Gastrocnemius medialis (tissue), 4 donors: Measurements from ENCODE around the gene PPCDC. TPM values are rescaled to one million over a fixed set of nuclear protein-coding genes. Genes with fewer than 3 reads are reported as not detected.

ENCODE experiments used
- ATAC-seq, 2 donors: fragments of 150-250 bp; one replicate each; pipeline ENCODE4 v1.9.1; 2016
- DNase-seq, 2 donors: peaks; one replicate each; pipeline ENCODE4 v3.0.0-alpha.2; 2019
- H3K27ac ChIP-seq, 4 donors: fragments of 200-600 bp; sonication (generic); 1 replicate in 1 of 4; 2 replicates in 3 of 4; pipeline ENCODE4 v1.5.1; 2016 to 2018; ENCODE audit warnings: mild to moderate bottlenecking in 2 of 4, moderate library complexity in 1 of 4
- H3K27me3 ChIP-seq, 3 donors: fragments of 200-600 bp; sonication (generic) in 2 of 3; 1 replicate in 1 of 3; 2 replicates in 2 of 3; pipeline versions ENCODE4 v1.5.1 to v1.6.0; 2016 to 2019; ENCODE audit warnings: mild to moderate bottlenecking in 1 of 3, moderate library complexity in 1 of 3
- H3K36me3 ChIP-seq, 2 donors: fragments of 200-600 bp; sonication (generic) in 1 of 2; one replicate each; pipeline ENCODE4 v1.5.1; 2017 to 2018
- H3K4me1 ChIP-seq, 2 donors: fragments of 200-600 bp; sonication (generic) in 1 of 2; one replicate each; pipeline ENCODE4 v1.5.1; 2016 to 2017; ENCODE audit warnings: mild to moderate bottlenecking in 2 of 2
- H3K4me3 ChIP-seq, 4 donors: fragments of 200-600 bp; sonication (generic) in 3 of 4; 1 replicate in 1 of 4; 2 replicates in 3 of 4; pipeline ENCODE4 v1.5.1; 2016 to 2019; ENCODE audit warnings: mild to moderate bottlenecking in 2 of 4
- H3K9me3 ChIP-seq, 3 donors: fragments of 200-600 bp; sonication (generic) in 2 of 3; 1 replicate in 1 of 3; 2 replicates in 2 of 3; pipeline ENCODE4 v1.5.1; 2016 to 2019
- POLR2A ChIP-seq, 2 donors: fragments of 450-650 bp; IDR thresholded peaks; one replicate each; pipeline ENCODE4 v1.6.1; 2017; ENCODE audit warnings: antibody characterized with exemption in 2 of 2, mild to moderate bottlenecking in 2 of 2, moderate library complexity in 2 of 2
- in situ Hi-C, 4 donors: fragments of 200-750 bp; cut with MboI; loops; one replicate each; pipeline versions ENCODE4 v1.15.0 to v1.8.0; 2017; ENCODE audit warnings: low sequenced_read_pairs in 4 of 4
- intact Hi-C: fragments of 100-400 bp; cut with DNase I; formaldehyde crosslinking; loops from one replicate; pipeline ENCODE4 v1.15.1; 2023; ENCODE audit warnings: low total_unique reads
- total RNA-seq, 4 donors: library from RNA; depleted of rRNA; stranded (reverse); fragments of >200 nt; gene quantifications; one replicate each; pipeline versions ENCODE4 v1.1.0 to v1.2.3, GENCODE V29; 2016
- TF ChIP-seq, protein P1 (sequence below), 5 experiments: fragments of 450-650 bp in 3 of 5; fragments of 200-600 bp in 2 of 5; sonication (generic) in 2 of 5; IDR thresholded peaks in 4 of 5; conservative IDR thresholded peaks in 1 of 5; 1 replicate in 4 of 5; 2 replicates in 1 of 5; pipeline ENCODE4 v1.5.1; 2016 to 2019; ENCODE audit warnings: antibody characterized with exemption in 5 of 5, mild to moderate bottlenecking in 3 of 5, moderate library complexity in 3 of 5

PPCDC gene
- total RNA-seq, 4 donors from 2014 or later: 5.5 to 20.2 (median 11.9) TPM

DNA sequence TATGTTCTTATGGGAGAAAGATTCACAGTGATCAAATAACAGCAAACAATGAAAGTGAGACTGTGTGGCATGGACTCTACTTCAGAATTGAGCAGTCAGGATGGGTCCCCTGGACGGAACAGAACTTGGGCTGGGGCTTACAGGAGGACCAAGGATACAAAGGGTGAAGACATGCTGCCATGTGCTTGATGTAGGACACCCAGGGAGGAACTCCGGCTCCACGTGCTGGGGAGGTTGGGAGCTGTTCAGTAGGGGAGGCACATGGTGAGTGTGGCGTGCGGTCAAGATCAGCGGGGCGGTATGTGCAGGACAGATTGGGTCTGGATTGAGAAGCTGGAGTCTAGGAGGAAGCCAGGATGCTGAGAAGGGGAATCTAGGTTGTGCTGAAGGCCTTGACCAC lies 32.6 kb downstream of the PPCDC start:
- ATAC-seq (no peak), DNase-seq (no peak)
- no peaks in the 10 kb centered on the region for H3K9me3 ChIP-seq
- intact Hi-C loops (no loop called here), in situ Hi-C loops (no loop called here)
- no peaks in the 10 kb centered on the region for H3K4me1 ChIP-seq
- no peaks in the 10 kb centered on the region for H3K27me3 ChIP-seq
- H3K36me3 ChIP-seq: no peaks in the 10 kb centered on the region
- TF ChIP-seq POLR2A (IDR thresholded peaks at IDR 0.05): no peak
- TF ChIP-seq, protein P1, sequence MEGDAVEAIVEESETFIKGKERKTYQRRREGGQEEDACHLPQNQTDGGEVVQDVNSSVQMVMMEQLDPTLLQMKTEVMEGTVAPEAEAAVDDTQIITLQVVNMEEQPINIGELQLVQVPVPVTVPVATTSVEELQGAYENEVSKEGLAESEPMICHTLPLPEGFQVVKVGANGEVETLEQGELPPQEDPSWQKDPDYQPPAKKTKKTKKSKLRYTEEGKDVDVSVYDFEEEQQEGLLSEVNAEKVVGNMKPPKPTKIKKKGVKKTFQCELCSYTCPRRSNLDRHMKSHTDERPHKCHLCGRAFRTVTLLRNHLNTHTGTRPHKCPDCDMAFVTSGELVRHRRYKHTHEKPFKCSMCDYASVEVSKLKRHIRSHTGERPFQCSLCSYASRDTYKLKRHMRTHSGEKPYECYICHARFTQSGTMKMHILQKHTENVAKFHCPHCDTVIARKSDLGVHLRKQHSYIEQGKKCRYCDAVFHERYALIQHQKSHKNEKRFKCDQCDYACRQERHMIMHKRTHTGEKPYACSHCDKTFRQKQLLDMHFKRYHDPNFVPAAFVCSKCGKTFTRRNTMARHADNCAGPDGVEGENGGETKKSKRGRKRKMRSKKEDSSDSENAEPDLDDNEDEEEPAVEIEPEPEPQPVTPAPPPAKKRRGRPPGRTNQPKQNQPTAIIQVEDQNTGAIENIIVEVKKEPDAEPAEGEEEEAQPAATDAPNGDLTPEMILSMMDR (IDR thresholded peaks at IDR 0.05 in 4 of 5, conservative IDR thresholded peaks at IDR 0.05 in 1 of 5): no peak
- H3K27ac ChIP-seq: no peak overlapping the region
- H3K4me3 ChIP-seq: no peak overlapping the region

DNA sequence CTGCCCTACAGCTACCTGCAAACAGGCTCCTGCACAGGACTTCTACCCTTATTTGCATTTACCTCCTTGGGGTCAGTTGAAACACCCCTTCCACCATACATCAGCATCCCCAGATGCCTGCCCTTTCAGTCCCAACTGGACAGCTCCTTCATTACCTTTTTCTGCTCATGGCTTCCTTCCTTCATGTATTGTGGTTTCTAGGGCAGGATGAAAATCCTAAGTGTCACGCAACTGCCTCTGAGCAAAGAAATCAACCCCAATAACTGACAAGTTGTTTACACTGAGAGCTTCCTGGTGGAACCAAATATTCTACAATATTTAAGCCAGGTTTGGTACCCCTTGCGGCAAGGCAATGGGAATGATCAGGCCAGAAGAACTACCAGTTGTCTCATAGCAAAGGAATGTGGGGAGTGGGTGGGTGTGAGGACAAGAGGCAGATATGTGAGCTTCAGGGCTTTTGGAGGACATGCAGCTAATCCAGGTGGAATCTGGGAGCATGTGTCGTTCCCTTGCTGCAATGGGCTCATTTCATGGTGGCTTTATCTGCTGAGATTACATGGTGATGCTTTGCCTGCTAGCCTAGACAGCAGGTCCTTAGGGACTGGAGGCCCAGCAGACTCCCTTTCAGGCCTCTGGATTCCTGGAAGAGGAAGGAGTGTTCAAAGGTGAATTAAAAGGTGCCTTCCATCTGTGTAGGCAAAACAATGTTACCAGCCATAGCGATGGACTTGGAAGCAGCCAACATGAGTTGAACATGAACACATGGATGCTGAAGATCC lies 34.9 kb downstream of the PPCDC start:
- H3K4me1 ChIP-seq: no peaks in the 10 kb centered on the region
- DNase-seq: no peak
- TF ChIP-seq, protein P1 (IDR thresholded peaks at IDR 0.05 in 4 of 5, conservative IDR thresholded peaks at IDR 0.05 in 1 of 5): no peak
- TF ChIP-seq POLR2A (IDR thresholded peaks at IDR 0.05): no peak
- in situ Hi-C loops: no loop called here
- H3K36me3 ChIP-seq: no peaks in the 10 kb centered on the region
- H3K27me3 ChIP-seq: no peaks in the 10 kb centered on the region
- H3K9me3 ChIP-seq: no peaks in the 10 kb centered on the region
- no peak overlapping the region for H3K27ac ChIP-seq
- ATAC-seq: no peak
- intact Hi-C loops: no loop called here
- no peak overlapping the region for H3K4me3 ChIP-seq

GRCh38 chr15:75059607-75060006 lies 36.2 kb downstream of the PPCDC start:
- no peak overlapping the region for H3K4me3 ChIP-seq
- in situ Hi-C loops (no loop called here), intact Hi-C loops (no loop called here)
- no peaks in the 10 kb centered on the region for H3K27me3 ChIP-seq
- no peak overlapping the region for H3K27ac ChIP-seq
- H3K9me3 ChIP-seq: no peaks in the 10 kb centered on the region
- H3K36me3 ChIP-seq: no peaks in the 10 kb centered on the region
- no peak for TF ChIP-seq POLR2A (IDR thresholded peaks at IDR 0.05)
- TF ChIP-seq, protein P1 (IDR thresholded peaks at IDR 0.05 in 4 of 5, conservative IDR thresholded peaks at IDR 0.05 in 1 of 5): no peak
- DNase-seq (no peak), ATAC-seq (no peak)
- no peaks in the 10 kb centered on the region for H3K4me1 ChIP-seq

GRCh38 chr15:75061272-75061671 lies 37.9 kb downstream of the PPCDC start:
- Histone ChIP-seq H3K27me3 (no peaks in the 10 kb centered on the region), H3K36me3 (no peaks in the 10 kb centered on the region), H3K4me1 (peaks cover 0 to 4% of the 10 kb centered on the region in 2 donors), H3K4me3 (no peak overlapping the region), H3K9me3 (no peaks in the 10 kb centered on the region), H3K27ac (no peak overlapping the region)
- ATAC-seq (no peak), DNase-seq (no peak)
- in situ Hi-C loops: no loop called here
- intact Hi-C loops: no loop called here
- TF ChIP-seq, protein P1 (IDR thresholded peaks at IDR 0.05 in 4 of 5, conservative IDR thresholded peaks at IDR 0.05 in 1 of 5): no peak
- no peak for TF ChIP-seq POLR2A (IDR thresholded peaks at IDR 0.05)
